GM19324 (cell line): ENCODE results near the gene SKIC2.
"Not testable (repeated sequence)": the region's sequence is repeated elsewhere in the genome, so short reads cannot be mapped to it uniquely, and the experiment has no call there.

ENCODE experiments used
- ATAC-seq: cut with Tn5 transposase; IDR thresholded peaks from one replicate; pipeline ENCODE4 v1.9.1; 2021; ENCODE audit warnings: mild to moderate bottlenecking, moderate library complexity; ENCODE audit not compliant: unreplicated experiment, low FRiP score

SKIC2 gene

DNA sequence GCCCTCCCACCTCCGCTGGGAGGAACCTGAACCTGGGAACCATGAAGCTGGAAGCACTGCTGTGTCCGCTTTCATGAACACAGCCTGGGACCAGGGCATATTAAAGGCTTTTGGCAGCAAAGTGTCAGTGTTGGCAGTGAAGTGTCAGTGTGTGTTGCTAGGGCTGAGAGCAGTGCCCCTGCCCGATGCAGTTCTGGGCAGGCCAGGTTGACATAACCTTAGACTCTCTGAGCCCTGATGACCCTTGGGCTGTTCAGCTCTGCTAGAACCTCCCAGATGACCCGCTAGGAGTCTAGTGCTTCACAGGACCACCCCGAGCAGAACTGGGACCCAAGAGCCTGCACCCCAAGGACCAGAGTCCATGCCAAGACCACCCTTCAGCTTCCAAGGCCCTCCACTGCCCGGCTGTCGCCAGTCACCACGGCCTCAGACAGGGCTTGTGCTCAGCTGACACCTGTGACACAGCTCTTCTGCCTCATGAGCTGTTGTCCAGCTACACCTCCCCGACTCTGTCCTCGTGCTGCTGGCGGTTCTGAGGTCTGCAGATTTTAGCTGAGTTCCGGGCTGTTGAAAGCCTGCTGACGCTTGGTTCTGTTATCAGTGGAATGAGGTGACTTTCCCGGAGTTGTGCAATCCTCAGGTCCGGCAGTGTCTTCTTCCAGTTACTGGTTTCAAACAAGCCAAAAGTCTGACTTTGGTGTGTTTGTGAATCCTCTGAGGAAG is 43.7 kb downstream of the SKIC2 start:
- not testable (repeated sequence) for ATAC-seq

DNA sequence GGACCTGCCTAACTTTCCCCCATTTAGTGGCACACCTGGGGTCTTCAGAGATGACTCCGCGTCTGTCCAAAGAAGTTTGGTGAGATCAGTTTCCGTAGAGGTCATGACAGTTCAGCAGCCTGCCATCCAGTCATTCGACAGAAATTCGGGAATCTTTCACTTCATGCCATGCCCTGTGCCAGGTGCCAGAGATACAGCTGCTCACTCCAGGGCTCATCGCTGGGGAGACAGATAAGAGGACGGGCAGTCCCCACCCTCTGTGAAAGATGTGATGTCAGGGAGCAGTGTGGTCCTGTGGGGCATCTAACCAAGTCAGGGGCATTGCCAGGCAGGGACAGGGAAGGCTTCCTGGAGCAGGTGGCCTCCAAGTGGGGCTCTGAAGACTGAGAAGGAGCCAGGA is 44.3 kb downstream of the SKIC2 start:
- not testable (repeated sequence) for ATAC-seq

- not testable (repeated sequence) for ATAC-seq
These were observed 45.4 kb downstream of the SKIC2 start for GRCh38 chr6:32004393-32004792.

GRCh38 chr6:32004864-32005537 is 46.0 kb downstream of the SKIC2 start:
- not testable (repeated sequence) for ATAC-seq

DNA sequence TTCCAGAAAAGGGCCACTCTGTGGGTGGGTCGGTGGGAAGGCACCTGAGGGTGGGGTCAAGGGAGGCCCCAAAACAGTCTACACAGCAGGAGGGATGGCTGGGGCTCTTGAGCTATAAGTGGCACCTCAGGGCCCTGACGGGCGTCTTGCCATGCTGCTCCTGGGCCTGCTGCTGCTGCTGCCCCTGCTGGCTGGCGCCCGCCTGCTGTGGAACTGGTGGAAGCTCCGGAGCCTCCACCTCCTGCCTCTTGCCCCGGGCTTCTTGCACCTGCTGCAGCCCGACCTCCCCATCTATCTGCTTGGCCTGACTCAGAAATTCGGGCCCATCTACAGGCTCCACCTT is 46.5 kb downstream of the SKIC2 start:
- not testable (repeated sequence) for ATAC-seq

- ATAC-seq, result not testable (repeated sequence)
These were observed 47.1 kb downstream of the SKIC2 start for GRCh38 chr6:32005991-32006529.

- ATAC-seq, result not testable (repeated sequence)
These were observed 48.1 kb downstream of the SKIC2 start for GRCh38 chr6:32007086-32007485.

DNA sequence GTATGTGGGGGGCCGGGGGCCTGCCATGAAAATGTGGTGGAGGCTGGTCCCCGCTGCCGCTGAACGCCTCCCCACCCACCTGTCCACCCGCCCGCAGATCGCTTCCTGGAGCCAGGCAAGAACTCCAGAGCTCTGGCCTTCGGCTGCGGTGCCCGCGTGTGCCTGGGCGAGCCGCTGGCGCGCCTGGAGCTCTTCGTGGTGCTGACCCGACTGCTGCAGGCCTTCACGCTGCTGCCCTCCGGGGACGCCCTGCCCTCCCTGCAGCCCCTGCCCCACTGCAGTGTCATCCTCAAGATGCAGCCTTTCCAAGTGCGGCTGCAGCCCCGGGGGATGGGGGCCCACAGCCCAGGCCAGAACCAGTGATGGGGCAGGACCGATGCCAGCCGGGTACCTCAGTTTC is 49.1 kb downstream of the SKIC2 start:
- ATAC-seq, result not testable (repeated sequence)

- not testable (repeated sequence) for ATAC-seq
These were observed 49.6 kb downstream of the SKIC2 start for GRCh38 chr6:32008616-32009015.

GRCh38 chr6:32009537-32009936 is 50.6 kb downstream of the SKIC2 start:
- ATAC-seq, result not testable (repeated sequence)

- ATAC-seq, result not testable (repeated sequence)
These were observed 52.0 kb downstream of the SKIC2 start for GRCh38 chr6:32010856-32011530.

GRCh38 chr6:32012941-32013617 is 54.1 kb downstream of the SKIC2 start:
- not testable (repeated sequence) for ATAC-seq

DNA sequence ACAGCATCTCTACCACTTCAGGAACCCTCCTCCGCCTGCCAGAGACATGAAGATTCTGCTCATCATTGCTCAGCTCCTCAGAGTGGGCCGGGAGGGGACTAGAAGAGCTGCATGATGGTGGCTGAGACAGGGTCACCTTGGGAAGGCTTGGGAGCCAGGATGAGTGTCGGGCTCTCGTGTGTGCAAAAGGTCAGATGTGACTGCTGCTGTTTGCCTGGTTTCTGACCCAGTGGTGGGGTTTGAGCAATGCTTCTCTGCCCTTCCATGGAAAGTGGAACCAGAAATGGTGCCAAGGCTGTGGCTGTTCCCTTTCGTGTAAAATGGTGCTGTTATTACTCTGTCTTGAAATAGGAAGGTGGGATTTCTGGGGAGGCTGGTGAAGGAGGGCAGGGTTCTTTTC is 54.8 kb downstream of the SKIC2 start:
- ATAC-seq, result not testable (repeated sequence)

DNA sequence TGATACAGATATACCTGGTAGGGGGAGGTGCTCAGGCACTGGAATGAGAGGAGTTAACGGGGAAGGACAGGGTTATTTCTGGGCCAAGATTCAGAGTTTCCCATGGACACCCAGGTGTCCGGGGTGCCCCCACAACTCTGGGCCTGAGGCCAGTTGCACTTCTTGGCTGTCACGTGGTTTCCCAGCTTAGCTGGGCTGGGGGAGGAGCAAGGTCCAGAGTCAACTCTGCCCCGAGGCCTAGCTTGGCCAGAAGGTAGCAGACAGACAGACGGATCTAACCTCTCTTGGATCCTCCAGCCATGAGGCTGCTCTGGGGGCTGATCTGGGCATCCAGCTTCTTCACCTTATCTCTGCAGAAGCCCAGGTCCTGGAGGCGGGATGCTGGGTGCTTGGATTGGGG is 55.6 kb downstream of the SKIC2 start, which contains the start of gene C4B:
Gene C4B, plus strand, starts transcription at position 249 of the 400 bp plus-strand sequence. Its CDS starts 51 bp downstream, at position 300.
- not testable (repeated sequence) for ATAC-seq
